Thoracic aorta (tissue), 2 donors: ENCODE results near the gene SLC17A5. TPM values are rescaled to one million over a fixed set of nuclear protein-coding genes. Genes with fewer than 3 reads are reported as not detected.
"Not testable (repeated sequence)": the region's sequence is repeated elsewhere in the genome, so short reads cannot be mapped to it uniquely, and the experiment has no call there.

Experiments used
- ATAC-seq: fragments of 150-250 bp; one replicate; pipeline ENCODE4 v1.8.0; 2017; ENCODE audit warnings: low read depth; ENCODE audit not compliant: insufficient number of reproducible peaks, low FRiP score
- DNase-seq: peaks from one replicate; pipeline ENCODE4 v3.0.0-alpha.2; 2020; ENCODE audit warnings: low spot score
- H3K27ac ChIP-seq, 2 donors: fragments of 200-600 bp; sonication (generic); 1 replicate in 1 of 2; 2 replicates in 1 of 2; pipeline ENCODE4 v1.5.1; 2016; ENCODE audit warnings: mild to moderate bottlenecking in 2 of 2, moderate library complexity in 2 of 2
- H3K27me3 ChIP-seq: fragments of 200-600 bp; sonication (generic); replicated peaks from 2 replicates; pipeline ENCODE4 v1.6.0; 2016; ENCODE audit warnings: mild to moderate bottlenecking; ENCODE audit not compliant: insufficient read depth
- H3K36me3 ChIP-seq: fragments of 200-600 bp; sonication (generic); one replicate; pipeline ENCODE4 v1.5.1; 2016
- H3K4me1 ChIP-seq, 2 donors: fragments of 200-600 bp; sonication (generic); 1 replicate in 1 of 2; 2 replicates in 1 of 2; pipeline versions ENCODE4 v1.5.1 to v1.6.0; 2016; ENCODE audit warnings: low read depth in 2 of 2, mild to moderate bottlenecking in 1 of 2; ENCODE audit not compliant: control insufficient read depth in 1 of 2
- H3K4me3 ChIP-seq: fragments of 200-600 bp; sonication (generic); 2 replicates; pipeline ENCODE4 v1.5.1; 2016; ENCODE audit warnings: mild to moderate bottlenecking
- H3K9me3 ChIP-seq: fragments of 200-600 bp; sonication (generic); 2 replicates; pipeline ENCODE4 v1.5.1; 2016
- total RNA-seq, 2 donors: library from RNA; depleted of rRNA; stranded (reverse); fragments of >200 nt; gene quantifications; one replicate each; pipeline versions ENCODE4 v1.1.0 to v1.2.3, GENCODE V29; 2016
- TF ChIP-seq, protein P1 (sequence below): fragments of 200-600 bp; sonication (generic); IDR thresholded peaks from one replicate; pipeline ENCODE4 v1.5.1; 2019; ENCODE audit warnings: antibody characterized with exemption

SLC17A5 gene
- total RNA-seq, 2 donors from 2014 or later = 24.1 to 36.8 TPM

DNA sequence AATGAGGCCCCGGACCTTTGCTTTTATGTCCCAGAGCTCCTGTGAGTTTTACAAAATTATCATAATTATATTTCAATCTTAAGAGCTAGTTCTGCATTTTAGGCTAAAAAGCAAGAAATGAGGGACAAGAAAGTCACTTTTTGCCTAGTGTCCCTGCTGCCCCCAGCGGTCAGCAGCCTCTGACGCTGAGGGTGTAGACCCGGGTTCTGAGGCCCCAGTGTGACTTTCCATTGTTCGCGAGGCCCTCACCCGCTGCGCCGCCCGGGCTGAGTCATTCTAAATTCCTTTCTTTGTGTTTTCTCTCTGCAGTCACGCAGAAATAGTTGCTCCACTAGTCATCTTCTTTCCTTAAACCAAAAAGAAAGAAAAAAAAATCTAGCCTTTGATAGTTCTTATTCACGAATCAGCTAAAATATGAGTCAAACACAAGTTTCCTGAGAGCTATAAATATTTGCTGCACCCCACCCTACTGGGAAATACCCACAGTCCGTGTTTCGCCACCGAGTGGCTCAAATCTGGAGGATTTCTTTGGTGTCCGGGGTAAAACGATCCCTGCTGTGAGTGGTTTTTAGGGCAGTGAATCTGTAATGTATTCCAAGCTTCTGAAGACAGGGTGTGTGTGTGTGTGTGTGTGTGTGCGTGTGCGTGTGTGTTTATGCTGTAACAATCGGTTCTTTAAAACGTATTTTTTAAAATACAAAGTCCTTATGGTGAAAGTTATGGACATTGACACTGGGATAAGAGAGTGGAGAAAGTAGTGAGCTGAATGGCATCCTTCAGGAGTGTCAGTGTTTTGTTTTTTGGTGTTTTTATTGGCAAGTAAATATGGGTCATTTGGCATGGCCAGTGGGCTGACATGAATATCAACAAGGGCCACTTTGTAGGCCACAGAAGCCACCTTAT, 73.3 kb downstream of the SLC17A5 start:
- TF ChIP-seq, protein P1, sequence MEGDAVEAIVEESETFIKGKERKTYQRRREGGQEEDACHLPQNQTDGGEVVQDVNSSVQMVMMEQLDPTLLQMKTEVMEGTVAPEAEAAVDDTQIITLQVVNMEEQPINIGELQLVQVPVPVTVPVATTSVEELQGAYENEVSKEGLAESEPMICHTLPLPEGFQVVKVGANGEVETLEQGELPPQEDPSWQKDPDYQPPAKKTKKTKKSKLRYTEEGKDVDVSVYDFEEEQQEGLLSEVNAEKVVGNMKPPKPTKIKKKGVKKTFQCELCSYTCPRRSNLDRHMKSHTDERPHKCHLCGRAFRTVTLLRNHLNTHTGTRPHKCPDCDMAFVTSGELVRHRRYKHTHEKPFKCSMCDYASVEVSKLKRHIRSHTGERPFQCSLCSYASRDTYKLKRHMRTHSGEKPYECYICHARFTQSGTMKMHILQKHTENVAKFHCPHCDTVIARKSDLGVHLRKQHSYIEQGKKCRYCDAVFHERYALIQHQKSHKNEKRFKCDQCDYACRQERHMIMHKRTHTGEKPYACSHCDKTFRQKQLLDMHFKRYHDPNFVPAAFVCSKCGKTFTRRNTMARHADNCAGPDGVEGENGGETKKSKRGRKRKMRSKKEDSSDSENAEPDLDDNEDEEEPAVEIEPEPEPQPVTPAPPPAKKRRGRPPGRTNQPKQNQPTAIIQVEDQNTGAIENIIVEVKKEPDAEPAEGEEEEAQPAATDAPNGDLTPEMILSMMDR = peak; percentile 55
- Histone ChIP-seq H3K27me3 (no peaks in the 10 kb centered on the region), H3K27ac (peak overlapping the region; percentile 88 to 93), H3K9me3 (no peaks in the 10 kb centered on the region), H3K4me1 (peaks cover 21 to 27% of the 10 kb centered on the region in 2 donors), H3K4me3 (peak overlapping the region; percentile 67), H3K36me3 (no peaks in the 10 kb centered on the region)
- ATAC-seq = peak; percentile 97
- DNase-seq = peak; percentile 74

DNA sequence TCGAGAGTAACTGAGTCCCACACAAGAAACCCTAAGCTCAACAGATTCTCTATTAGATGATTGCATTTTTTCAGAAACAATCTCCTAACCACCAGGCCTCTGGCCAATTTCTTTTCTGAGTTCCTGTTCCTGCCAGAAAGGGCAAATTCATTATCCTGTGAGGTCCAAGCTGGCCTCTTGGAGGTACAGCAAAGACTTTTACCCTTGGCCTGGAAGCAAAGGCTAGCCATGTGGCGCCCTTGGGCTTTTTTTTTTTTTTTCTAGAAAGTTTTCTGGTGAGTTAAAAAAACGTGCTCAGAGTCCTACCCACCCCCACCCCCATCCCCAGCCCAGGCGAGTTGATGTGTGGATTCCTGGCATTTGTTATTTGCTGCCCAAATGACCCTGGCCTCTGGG, 73.9 kb downstream of the SLC17A5 start:
- H3K27me3 ChIP-seq = no peaks in the 10 kb centered on the region
- H3K27ac ChIP-seq = peak overlapping the region; percentile 88 to 93
- ATAC-seq (no peak), DNase-seq (no peak)
- TF ChIP-seq, protein P1 = no peak
- H3K9me3 ChIP-seq = no peaks in the 10 kb centered on the region
- peak overlapping the region; percentile 67 for H3K4me3 ChIP-seq
- H3K4me1 ChIP-seq = peaks cover 16 to 22% of the 10 kb centered on the region in 2 donors
- no peaks in the 10 kb centered on the region for H3K36me3 ChIP-seq

DNA sequence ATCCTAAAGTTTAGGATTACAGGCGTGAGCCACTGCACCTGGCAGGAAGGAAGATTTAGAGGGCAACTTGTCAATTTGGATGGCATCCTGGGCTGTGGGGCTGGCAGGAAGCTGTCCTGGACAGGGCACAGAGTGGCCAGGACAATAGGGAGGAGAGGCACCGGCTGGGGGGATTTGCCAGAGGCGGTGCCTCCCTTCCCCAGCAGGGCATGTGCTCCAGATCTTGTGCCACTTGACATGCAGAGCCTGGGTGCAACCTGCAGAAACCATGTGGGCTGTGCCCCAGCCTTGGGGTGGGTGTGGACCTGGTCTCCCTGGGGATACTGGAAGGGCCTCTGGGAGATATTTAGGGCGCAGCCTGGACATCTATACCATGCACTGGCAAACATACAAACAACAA, 74.4 kb downstream of the SLC17A5 start:
- DNase-seq (no peak), ATAC-seq (no peak)
- H3K27ac ChIP-seq = peak overlapping the region; percentile 88 to 93
- H3K9me3 ChIP-seq = no peaks in the 10 kb centered on the region
- H3K4me1 ChIP-seq = peaks cover 15 to 20% of the 10 kb centered on the region in 2 donors
- H3K4me3 ChIP-seq = peak overlapping the region; percentile 67
- no peaks in the 10 kb centered on the region for H3K27me3 ChIP-seq
- H3K36me3 ChIP-seq = no peaks in the 10 kb centered on the region
- TF ChIP-seq, protein P1 = no peak

DNA sequence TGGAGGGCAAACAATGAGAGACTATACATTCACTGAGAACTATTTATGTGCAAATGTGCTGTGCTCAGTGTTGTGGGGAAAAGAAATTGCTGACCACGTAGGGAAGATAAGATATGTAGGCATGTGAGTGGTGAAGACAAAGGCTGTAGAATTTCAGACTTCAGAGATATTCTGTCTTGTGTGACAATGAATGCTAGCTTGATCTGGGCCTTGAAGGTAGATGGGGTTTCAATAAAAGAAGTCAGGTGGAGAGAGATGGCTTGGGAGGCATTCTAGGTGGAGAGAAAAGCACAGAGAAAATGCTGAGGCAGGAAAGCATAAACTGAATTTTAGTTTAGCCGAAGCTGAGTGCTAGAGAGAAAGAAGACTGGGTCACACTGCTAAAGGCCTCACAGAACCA, 76.1 kb downstream of the SLC17A5 start:
- H3K27ac ChIP-seq = no peak overlapping the region
- TF ChIP-seq, protein P1 = no peak
- no peaks in the 10 kb centered on the region for H3K36me3 ChIP-seq
- H3K27me3 ChIP-seq = no peaks in the 10 kb centered on the region
- no peaks in the 10 kb centered on the region for H3K9me3 ChIP-seq
- H3K4me3 ChIP-seq = no peak overlapping the region
- peaks cover 15 to 20% of the 10 kb centered on the region in 2 donors for H3K4me1 ChIP-seq
- no peak for ATAC-seq
- no peak for DNase-seq

DNA sequence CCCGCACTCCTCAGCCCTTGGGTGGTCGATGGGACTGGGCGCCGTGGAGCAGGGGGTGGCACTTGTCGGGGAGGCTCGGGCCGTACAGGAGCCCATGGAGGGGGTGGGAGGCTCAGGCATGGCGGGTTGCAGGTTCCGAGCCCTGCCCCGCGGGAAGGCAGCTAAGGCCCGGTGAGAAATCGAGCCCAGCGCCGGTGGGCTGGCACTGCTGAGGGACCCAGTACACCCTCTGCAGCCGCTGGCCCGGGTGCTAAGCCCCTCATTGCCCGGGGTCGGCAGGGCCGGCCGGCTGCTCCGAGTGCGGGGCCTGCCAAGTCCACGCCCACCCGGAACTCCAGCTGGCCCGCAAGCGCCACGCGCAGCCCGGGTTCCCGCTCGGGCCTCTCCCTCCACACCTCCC, 81.3 kb downstream of the SLC17A5 start:
- peaks cover 0 to 12% of the 10 kb centered on the region in 2 donors for H3K4me1 ChIP-seq
- H3K36me3 ChIP-seq, H3K27ac ChIP-seq, DNase-seq, H3K9me3 ChIP-seq, H3K4me3 ChIP-seq, ATAC-seq, H3K27me3 ChIP-seq: not testable (repeated sequence)

DNA sequence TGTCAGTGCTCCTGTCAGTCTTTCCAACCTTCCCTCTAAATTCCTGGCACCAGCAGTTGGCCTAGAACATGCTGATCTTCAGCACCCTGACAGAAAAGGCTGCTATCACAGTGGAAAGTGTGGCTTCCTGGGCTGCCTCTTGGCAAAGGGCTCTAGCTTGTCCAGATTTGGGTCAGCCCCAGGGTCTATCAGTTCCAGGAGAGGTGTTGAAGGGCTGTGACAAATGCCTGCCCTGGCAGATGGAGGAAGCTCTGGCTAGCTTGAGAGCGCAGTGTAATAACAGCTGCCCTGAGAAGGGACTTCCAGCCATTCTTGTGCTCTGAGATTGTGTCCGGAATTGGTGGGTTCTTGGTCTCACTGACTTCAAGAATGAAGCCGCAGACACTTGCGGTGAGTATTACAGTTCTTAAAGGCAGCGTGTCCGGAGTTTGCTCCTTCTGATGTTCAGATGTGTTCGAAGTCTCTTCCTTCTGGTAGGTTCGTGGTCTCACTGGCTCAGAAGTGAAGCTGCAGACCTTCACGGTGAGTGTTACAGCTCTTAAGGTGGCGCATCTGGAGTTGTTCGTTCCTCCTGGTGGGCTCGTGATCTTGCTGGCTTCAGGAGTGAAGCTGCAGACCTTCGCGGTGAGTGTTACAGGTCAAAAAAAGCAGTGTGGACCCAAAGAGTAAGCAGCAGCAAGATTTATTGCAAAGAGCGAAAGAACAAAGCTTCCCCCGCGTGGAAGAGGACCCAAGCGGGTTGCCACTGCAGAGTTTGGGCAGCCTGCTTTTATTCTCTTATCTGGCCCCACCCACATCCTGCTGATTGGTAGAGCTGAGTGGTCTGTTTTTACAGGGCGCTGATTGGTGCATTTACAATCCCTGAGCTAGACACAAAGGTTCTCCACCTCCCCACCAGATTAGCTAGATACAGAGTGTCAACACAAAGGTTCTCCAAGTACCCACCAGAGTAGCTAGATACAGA, 82.3 kb downstream of the SLC17A5 start:
- H3K27me3 ChIP-seq, H3K36me3 ChIP-seq, DNase-seq, H3K9me3 ChIP-seq, H3K27ac ChIP-seq: not testable (repeated sequence)
- ATAC-seq = peak; percentile 36
- Histone ChIP-seq H3K4me3 (peak overlapping the region; percentile 61), H3K4me1 (peaks cover 0 to 12% of the 10 kb centered on the region in 2 donors)
